Neutrophil (primary cell): ENCODE data around the gene AP1M2.

Experiments used
- H3K27ac ChIP-seq: fragments of 200-600 bp; sonication (generic); 2 replicates; pipeline ENCODE4 v1.5.1; 2016; ENCODE audit warnings: mild to moderate bottlenecking, moderate library complexity
- H3K27me3 ChIP-seq: fragments of 200-600 bp; sonication (generic); 2 replicates; pipeline ENCODE4 v1.6.0; 2016; ENCODE audit warnings: mild to moderate bottlenecking
- H3K36me3 ChIP-seq: fragments of 200-600 bp; sonication (generic); 2 replicates; pipeline ENCODE4 v1.5.1; 2017
- H3K4me1 ChIP-seq, 2 experiments: fragments of 200-600 bp in 1 of 2; sonication (generic) in 1 of 2; 1 replicate in 1 of 2; 2 replicates in 1 of 2; pipeline versions ENCODE4 v1.5.1 to v1.6.1; 2013 to 2016; ENCODE audit warnings: low read depth in 1 of 2, low read length in 1 of 2, mild to moderate bottlenecking in 1 of 2, moderate library complexity in 1 of 2; ENCODE audit not compliant: control insufficient read depth in 1 of 2, insufficient read depth in 1 of 2
- H3K4me3 ChIP-seq, 2 experiments: fragments of 200-600 bp in 1 of 2; sonication (generic) in 1 of 2; 1 replicate in 1 of 2; 2 replicates in 1 of 2; pipeline ENCODE4 v1.5.1; 2013 to 2016; ENCODE audit warnings: low read depth in 1 of 2, low read length in 1 of 2, mild to moderate bottlenecking in 1 of 2, moderate library complexity in 1 of 2
- H3K9me3 ChIP-seq: fragments of 200-600 bp; sonication (generic); 2 replicates; pipeline ENCODE4 v1.5.1; 2016
- CTCF ChIP-seq: fragments of 200-600 bp; sonication (generic); IDR thresholded peaks from 2 replicates; pipeline ENCODE4 v1.5.1; 2016; ENCODE audit warnings: antibody characterized with exemption

Gene AP1M2

DNA sequence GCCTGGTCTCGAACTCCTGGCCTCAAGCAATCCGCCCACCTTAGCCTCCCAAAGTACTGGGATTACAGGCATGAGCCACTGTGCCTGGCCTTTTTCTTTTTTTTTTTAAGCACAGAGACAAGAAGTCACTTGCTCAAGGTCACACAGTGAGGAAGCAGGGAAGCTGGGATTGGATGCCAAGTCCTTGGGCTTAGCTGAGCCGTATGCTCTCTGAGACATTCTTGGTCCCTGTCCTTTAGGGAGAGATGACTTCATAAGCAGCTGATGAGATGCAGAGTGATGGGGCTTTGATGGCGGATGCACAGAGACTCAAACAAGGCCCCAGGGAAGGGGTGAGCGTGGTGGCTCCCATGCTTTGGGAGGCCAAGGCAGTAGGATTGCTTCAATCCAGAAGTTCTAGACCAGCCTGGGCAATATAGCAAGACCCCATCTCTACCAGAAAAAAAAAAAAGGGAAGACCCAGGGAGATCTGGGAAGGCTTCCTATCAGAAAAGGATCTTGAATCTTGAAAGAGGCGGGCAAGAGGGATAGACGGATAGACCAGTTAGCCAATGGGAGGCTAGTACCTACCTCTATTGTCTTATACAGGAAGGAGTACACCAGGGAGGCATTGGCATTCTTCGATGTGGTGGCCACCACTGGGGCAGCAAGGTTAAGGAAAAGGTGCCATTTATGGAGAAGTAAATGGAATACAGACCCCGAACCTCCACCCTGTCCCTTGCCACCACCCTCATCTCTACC is 3.9 kb downstream of the AP1M2 start:
- Histone ChIP-seq H3K4me1 (peaks cover 18 to 30% of the 10 kb centered on the region in 2 experiments), H3K27me3 (peaks cover 17% of the 10 kb centered on the region), H3K36me3 (no peaks in the 10 kb centered on the region), H3K9me3 (no peaks in the 10 kb centered on the region), H3K4me3 (no peak overlapping the region), H3K27ac (no peak overlapping the region)
- no peak for TF ChIP-seq CTCF

DNA sequence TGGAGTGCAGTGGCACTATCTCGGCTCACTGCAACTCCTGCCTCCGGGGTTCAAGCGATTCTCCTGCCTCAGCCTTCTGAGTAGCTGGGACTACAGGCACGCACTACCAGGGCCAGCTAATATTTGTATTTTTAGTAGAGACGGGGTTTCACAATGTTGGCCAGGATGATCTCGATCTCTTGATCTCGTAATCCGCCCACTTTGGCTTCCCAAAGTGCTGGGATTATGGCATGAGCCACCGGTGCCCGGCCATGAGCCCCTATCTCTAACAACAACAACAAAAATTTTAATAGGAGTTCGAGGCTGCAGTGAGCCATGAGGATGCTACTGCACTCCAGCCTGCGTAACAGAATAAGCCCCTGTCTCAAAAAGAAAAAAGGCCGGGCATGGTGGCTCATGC is 5.0 kb downstream of the AP1M2 start:
- TF ChIP-seq CTCF = no peak
- Histone ChIP-seq H3K9me3 (no peaks in the 10 kb centered on the region), H3K27ac (no peak overlapping the region), H3K4me1 (peaks cover 18 to 27% of the 10 kb centered on the region in 2 experiments), H3K4me3 (no peak overlapping the region), H3K27me3 (peaks cover 7% of the 10 kb centered on the region), H3K36me3 (no peaks in the 10 kb centered on the region)

- no peaks in the 10 kb centered on the region for H3K27me3 ChIP-seq
- peak overlapping the region; percentile 52 for H3K27ac ChIP-seq
- no peaks in the 10 kb centered on the region for H3K9me3 ChIP-seq
- no peaks in the 10 kb centered on the region for H3K36me3 ChIP-seq
- peak overlapping the region; percentile 6 to 35 for H3K4me3 ChIP-seq
- TF ChIP-seq CTCF = peak; percentile 99
- peaks cover 18 to 24% of the 10 kb centered on the region in 2 experiments for H3K4me1 ChIP-seq
Measured at GRCh38 chr19:10580979-10581631, 6.0 kb downstream of the AP1M2 start.

- no peaks in the 10 kb centered on the region for H3K36me3 ChIP-seq
- H3K9me3 ChIP-seq = no peaks in the 10 kb centered on the region
- peaks cover 7 to 10% of the 10 kb centered on the region in 2 experiments for H3K4me1 ChIP-seq
- no peak overlapping the region for H3K27ac ChIP-seq
- TF ChIP-seq CTCF = no peak
- no peaks in the 10 kb centered on the region for H3K27me3 ChIP-seq
- H3K4me3 ChIP-seq = no peak overlapping the region
Measured at GRCh38 chr19:10577951-10578350, 9.2 kb downstream of the AP1M2 start.

GRCh38 chr19:10575011-10575716 is 11.9 kb downstream of the AP1M2 start:
- no peaks in the 10 kb centered on the region for H3K9me3 ChIP-seq
- H3K27ac ChIP-seq = no peak overlapping the region
- H3K36me3 ChIP-seq = no peaks in the 10 kb centered on the region
- TF ChIP-seq CTCF = no peak
- no peaks in the 10 kb centered on the region for H3K27me3 ChIP-seq
- H3K4me1 ChIP-seq = peaks cover under 1 to 5% of the 10 kb centered on the region in 2 experiments
- no peak overlapping the region for H3K4me3 ChIP-seq
